ENCODE data around the gene TEN1. TPM values are rescaled to one million over a fixed set of nuclear protein-coding genes. Genes with fewer than 3 reads are reported as not detected.
A peak's percentile ranks its signal among the peaks of the same experiment; 100 is the strongest.

Gene TEN1
- total and polyA plus RNA-seq, 2 of the 13 experiments (the other 11 are each of a cell fraction or from before 2014, with no cell fraction given) = 18.0 to 21.3 TPM

- TF ChIP-seq ZSCAN5A (CRISPR knock-in tag; IDR thresholded peaks at IDR 0.05; ENCODE audit: borderline replicate concordance) = no peak
- no peak for TF ChIP-seq SOX6 (IDR thresholded peaks at IDR 0.05)
- peak; percentile 35; the same call in 1 of the 2 replicates for TF ChIP-seq SOX6 (CRISPR knock-in tag; IDR thresholded peaks at IDR 0.05)
- TF ChIP-seq MIER3 (CRISPR knock-in tag; IDR thresholded peaks at IDR 0.05; ENCODE audit: borderline replicate concordance) = no peak
- no peak for TF ChIP-seq MED13 (CRISPR knock-in tag; IDR thresholded peaks at IDR 0.05)
- TF ChIP-seq KLF6 (CRISPR knock-in tag; IDR thresholded peaks at IDR 0.05) = no peak
- TF ChIP-seq ZMYM3 (CRISPR knock-in tag; IDR thresholded peaks at IDR 0.05) = no peak
- no peak for TF ChIP-seq TFDP1 (CRISPR knock-in tag; IDR thresholded peaks at IDR 0.05; ENCODE audit: borderline replicate concordance)
- no peak for TF ChIP-seq SCMH1 (CRISPR knock-in tag; IDR thresholded peaks at IDR 0.05; ENCODE audit: borderline replicate concordance)
- no peak for TF ChIP-seq ZNF816 (CRISPR knock-in tag; IDR thresholded peaks at IDR 0.05; ENCODE audit: borderline replicate concordance)
- TF ChIP-seq HDAC1 (CRISPR knock-in tag; IDR thresholded peaks at IDR 0.05) = peak; percentile 46; the same call in 1 of the 2 replicates
- TF ChIP-seq RFX1 (IDR thresholded peaks at IDR 0.05) = no peak
- TF ChIP-seq ZKSCAN8 (CRISPR knock-in tag; IDR thresholded peaks at IDR 0.05; ENCODE audit: borderline replicate concordance) = no peak
- peak; percentile 68 for TF ChIP-seq ONECUT2 (CRISPR knock-in tag; IDR thresholded peaks at IDR 0.05)
- 0 out of 2 replicates have a peak, but pooled peaks have one; percentile 33 for TF ChIP-seq ZNF792 (CRISPR knock-in tag; IDR thresholded peaks at IDR 0.05)
- TF ChIP-seq PCBP1 (IDR thresholded peaks at IDR 0.05; ENCODE audit: borderline replicate concordance, low read depth, low read length) = no peak
- TF ChIP-seq YEATS4 (CRISPR knock-in tag; IDR thresholded peaks at IDR 0.05; ENCODE audit: borderline replicate concordance) = no peak
- 0 out of 2 replicates have a peak, but pooled peaks have one; percentile 37 for TF ChIP-seq MBD4 (IDR thresholded peaks at IDR 0.05; ENCODE audit: borderline replicate concordance, low read length)
- TF ChIP-seq HMGXB4 (CRISPR knock-in tag; IDR thresholded peaks at IDR 0.05; ENCODE audit: borderline replicate concordance in 1 of 2, low read depth in 1 of 2) = no peak
- no peak for TF ChIP-seq HIVEP1 (CRISPR knock-in tag; IDR thresholded peaks at IDR 0.05)
- no peak for TF ChIP-seq MLX (CRISPR knock-in tag; IDR thresholded peaks at IDR 0.05)
Observed at GRCh38 chr17:75959051-75959838, 19.8 kb upstream of the TEN1 start (continued).

All from HepG2 (cell line).